Liver (tissue), 3 donors: ENCODE results near the gene DCC.

Experiments
- RXRA ChIP-seq, 2 donors: IDR thresholded peaks; 2 replicates each; pipeline ENCODE4 v1.6.1; 2017 to 2018; ENCODE audit warnings: antibody characterized with exemption in 2 of 2, mild to moderate bottlenecking in 1 of 2
- YY1 ChIP-seq: IDR thresholded peaks from 2 replicates; pipeline ENCODE4 v1.6.1; 2016; ENCODE audit warnings: antibody characterized with exemption, mild to moderate bottlenecking
- TF ChIP-seq, protein P1 (sequence below): fragments of 150-350 bp; IDR thresholded peaks from 2 replicates; pipeline ENCODE4 v1.5.1; 2017; ENCODE audit warnings: improper control_type of control experiment, low read depth, low read length; ENCODE audit not compliant: missing input control
- TF ChIP-seq, protein P2 (sequence below): IDR thresholded peaks from 2 replicates; pipeline ENCODE4 v1.6.1; 2016; ENCODE audit warnings: antibody characterized with exemption, mild to moderate bottlenecking
- donor health status: healthy.
- donor health status: healthy.

GRCh38 chr18:52567360-52567759 is 227.4 kb downstream of the DCC start:
- TF ChIP-seq, protein P1, sequence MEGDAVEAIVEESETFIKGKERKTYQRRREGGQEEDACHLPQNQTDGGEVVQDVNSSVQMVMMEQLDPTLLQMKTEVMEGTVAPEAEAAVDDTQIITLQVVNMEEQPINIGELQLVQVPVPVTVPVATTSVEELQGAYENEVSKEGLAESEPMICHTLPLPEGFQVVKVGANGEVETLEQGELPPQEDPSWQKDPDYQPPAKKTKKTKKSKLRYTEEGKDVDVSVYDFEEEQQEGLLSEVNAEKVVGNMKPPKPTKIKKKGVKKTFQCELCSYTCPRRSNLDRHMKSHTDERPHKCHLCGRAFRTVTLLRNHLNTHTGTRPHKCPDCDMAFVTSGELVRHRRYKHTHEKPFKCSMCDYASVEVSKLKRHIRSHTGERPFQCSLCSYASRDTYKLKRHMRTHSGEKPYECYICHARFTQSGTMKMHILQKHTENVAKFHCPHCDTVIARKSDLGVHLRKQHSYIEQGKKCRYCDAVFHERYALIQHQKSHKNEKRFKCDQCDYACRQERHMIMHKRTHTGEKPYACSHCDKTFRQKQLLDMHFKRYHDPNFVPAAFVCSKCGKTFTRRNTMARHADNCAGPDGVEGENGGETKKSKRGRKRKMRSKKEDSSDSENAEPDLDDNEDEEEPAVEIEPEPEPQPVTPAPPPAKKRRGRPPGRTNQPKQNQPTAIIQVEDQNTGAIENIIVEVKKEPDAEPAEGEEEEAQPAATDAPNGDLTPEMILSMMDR, result no peak
- TF ChIP-seq YY1 (no peak), RXRA (IDR thresholded peaks at IDR 0.05) (no peak)
- TF ChIP-seq, protein P2, sequence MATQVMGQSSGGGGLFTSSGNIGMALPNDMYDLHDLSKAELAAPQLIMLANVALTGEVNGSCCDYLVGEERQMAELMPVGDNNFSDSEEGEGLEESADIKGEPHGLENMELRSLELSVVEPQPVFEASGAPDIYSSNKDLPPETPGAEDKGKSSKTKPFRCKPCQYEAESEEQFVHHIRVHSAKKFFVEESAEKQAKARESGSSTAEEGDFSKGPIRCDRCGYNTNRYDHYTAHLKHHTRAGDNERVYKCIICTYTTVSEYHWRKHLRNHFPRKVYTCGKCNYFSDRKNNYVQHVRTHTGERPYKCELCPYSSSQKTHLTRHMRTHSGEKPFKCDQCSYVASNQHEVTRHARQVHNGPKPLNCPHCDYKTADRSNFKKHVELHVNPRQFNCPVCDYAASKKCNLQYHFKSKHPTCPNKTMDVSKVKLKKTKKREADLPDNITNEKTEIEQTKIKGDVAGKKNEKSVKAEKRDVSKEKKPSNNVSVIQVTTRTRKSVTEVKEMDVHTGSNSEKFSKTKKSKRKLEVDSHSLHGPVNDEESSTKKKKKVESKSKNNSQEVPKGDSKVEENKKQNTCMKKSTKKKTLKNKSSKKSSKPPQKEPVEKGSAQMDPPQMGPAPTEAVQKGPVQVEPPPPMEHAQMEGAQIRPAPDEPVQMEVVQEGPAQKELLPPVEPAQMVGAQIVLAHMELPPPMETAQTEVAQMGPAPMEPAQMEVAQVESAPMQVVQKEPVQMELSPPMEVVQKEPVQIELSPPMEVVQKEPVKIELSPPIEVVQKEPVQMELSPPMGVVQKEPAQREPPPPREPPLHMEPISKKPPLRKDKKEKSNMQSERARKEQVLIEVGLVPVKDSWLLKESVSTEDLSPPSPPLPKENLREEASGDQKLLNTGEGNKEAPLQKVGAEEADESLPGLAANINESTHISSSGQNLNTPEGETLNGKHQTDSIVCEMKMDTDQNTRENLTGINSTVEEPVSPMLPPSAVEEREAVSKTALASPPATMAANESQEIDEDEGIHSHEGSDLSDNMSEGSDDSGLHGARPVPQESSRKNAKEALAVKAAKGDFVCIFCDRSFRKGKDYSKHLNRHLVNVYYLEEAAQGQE, result no peak
